Liver (tissue), 3 donors: ENCODE data around the gene MICAL3.

Experiments used
- NR2F2 ChIP-seq: IDR thresholded peaks from 2 replicates; pipeline ENCODE4 v1.6.1; 2016; ENCODE audit warnings: antibody characterized with exemption
- RAD21 ChIP-seq, 2 donors: IDR thresholded peaks; 2 replicates each; pipeline ENCODE4 v1.6.1; 2016; ENCODE audit warnings: antibody characterized with exemption in 2 of 2, mild to moderate bottlenecking in 2 of 2
- RXRA ChIP-seq, 2 donors: IDR thresholded peaks; 2 replicates each; pipeline ENCODE4 v1.6.1; 2017 to 2018; ENCODE audit warnings: antibody characterized with exemption in 2 of 2, mild to moderate bottlenecking in 1 of 2
- TAF1 ChIP-seq: conservative IDR thresholded peaks from 2 replicates; pipeline ENCODE4 v1.6.1; 2016; ENCODE audit warnings: antibody characterized with exemption, mild to moderate bottlenecking
- YY1 ChIP-seq: IDR thresholded peaks from 2 replicates; pipeline ENCODE4 v1.6.1; 2016; ENCODE audit warnings: antibody characterized with exemption, mild to moderate bottlenecking
- TF ChIP-seq, protein P1 (sequence below): IDR thresholded peaks from 2 replicates; pipeline ENCODE4 v1.6.1; 2016; ENCODE audit warnings: antibody characterized with exemption
- TF ChIP-seq, protein P2 (sequence below): fragments of 150-350 bp; IDR thresholded peaks from 2 replicates; pipeline ENCODE4 v1.5.1; 2017; ENCODE audit warnings: improper control_type of control experiment, low read depth, low read length; ENCODE audit not compliant: missing input control
- TF ChIP-seq, protein P3 (sequence below): IDR thresholded peaks from 2 replicates; pipeline ENCODE4 v1.6.1; 2016; ENCODE audit warnings: antibody characterized with exemption
- TF ChIP-seq, protein P4 (sequence below): IDR thresholded peaks from 2 replicates; pipeline ENCODE4 v1.6.1; 2016; ENCODE audit warnings: antibody characterized with exemption, mild to moderate bottlenecking
- TF ChIP-seq, protein P5 (sequence below): IDR thresholded peaks from 2 replicates; pipeline ENCODE4 v1.6.1; 2016; ENCODE audit warnings: antibody characterized with exemption
- donor health status: healthy.
- donor health status: healthy.

DNA sequence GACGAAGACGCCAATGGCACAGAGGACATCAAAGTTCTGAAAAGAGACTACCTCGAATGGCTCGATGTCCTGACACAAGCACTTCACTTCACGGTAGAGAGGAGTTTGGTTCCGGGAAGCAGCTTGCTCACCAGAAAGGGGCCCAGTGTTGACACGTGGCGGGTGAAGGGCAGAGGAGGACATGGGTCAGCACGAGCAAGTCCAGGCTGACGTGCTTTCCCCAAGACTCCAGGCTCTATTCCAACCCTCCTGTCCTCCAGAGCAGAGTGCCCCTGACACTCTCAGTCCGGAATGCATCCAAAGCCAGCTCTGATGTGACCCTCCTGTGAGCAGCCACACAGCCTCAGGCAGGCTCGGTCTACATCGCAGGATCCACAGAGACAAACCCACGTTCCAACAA, 172.6 kb downstream of the MICAL3 start:
- TF ChIP-seq, protein P1, sequence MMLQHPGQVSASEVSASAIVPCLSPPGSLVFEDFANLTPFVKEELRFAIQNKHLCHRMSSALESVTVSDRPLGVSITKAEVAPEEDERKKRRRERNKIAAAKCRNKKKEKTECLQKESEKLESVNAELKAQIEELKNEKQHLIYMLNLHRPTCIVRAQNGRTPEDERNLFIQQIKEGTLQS, result no peak
- TF ChIP-seq, protein P2, sequence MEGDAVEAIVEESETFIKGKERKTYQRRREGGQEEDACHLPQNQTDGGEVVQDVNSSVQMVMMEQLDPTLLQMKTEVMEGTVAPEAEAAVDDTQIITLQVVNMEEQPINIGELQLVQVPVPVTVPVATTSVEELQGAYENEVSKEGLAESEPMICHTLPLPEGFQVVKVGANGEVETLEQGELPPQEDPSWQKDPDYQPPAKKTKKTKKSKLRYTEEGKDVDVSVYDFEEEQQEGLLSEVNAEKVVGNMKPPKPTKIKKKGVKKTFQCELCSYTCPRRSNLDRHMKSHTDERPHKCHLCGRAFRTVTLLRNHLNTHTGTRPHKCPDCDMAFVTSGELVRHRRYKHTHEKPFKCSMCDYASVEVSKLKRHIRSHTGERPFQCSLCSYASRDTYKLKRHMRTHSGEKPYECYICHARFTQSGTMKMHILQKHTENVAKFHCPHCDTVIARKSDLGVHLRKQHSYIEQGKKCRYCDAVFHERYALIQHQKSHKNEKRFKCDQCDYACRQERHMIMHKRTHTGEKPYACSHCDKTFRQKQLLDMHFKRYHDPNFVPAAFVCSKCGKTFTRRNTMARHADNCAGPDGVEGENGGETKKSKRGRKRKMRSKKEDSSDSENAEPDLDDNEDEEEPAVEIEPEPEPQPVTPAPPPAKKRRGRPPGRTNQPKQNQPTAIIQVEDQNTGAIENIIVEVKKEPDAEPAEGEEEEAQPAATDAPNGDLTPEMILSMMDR, result no peak
- TF ChIP-seq, protein P3, sequence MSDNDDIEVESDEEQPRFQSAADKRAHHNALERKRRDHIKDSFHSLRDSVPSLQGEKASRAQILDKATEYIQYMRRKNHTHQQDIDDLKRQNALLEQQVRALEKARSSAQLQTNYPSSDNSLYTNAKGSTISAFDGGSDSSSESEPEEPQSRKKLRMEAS, result peak; percentile 99
- TF ChIP-seq RAD21 (IDR thresholded peaks at IDR 0.05) (peak in 1 of 2 donors; percentile 9), YY1 (peak; percentile 41), TAF1 (no peak), RXRA (IDR thresholded peaks at IDR 0.05) (peak; percentile 85 to 95), NR2F2 (no peak)
- TF ChIP-seq, protein P4, sequence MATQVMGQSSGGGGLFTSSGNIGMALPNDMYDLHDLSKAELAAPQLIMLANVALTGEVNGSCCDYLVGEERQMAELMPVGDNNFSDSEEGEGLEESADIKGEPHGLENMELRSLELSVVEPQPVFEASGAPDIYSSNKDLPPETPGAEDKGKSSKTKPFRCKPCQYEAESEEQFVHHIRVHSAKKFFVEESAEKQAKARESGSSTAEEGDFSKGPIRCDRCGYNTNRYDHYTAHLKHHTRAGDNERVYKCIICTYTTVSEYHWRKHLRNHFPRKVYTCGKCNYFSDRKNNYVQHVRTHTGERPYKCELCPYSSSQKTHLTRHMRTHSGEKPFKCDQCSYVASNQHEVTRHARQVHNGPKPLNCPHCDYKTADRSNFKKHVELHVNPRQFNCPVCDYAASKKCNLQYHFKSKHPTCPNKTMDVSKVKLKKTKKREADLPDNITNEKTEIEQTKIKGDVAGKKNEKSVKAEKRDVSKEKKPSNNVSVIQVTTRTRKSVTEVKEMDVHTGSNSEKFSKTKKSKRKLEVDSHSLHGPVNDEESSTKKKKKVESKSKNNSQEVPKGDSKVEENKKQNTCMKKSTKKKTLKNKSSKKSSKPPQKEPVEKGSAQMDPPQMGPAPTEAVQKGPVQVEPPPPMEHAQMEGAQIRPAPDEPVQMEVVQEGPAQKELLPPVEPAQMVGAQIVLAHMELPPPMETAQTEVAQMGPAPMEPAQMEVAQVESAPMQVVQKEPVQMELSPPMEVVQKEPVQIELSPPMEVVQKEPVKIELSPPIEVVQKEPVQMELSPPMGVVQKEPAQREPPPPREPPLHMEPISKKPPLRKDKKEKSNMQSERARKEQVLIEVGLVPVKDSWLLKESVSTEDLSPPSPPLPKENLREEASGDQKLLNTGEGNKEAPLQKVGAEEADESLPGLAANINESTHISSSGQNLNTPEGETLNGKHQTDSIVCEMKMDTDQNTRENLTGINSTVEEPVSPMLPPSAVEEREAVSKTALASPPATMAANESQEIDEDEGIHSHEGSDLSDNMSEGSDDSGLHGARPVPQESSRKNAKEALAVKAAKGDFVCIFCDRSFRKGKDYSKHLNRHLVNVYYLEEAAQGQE, result peak; percentile 67
- TF ChIP-seq, protein P5, sequence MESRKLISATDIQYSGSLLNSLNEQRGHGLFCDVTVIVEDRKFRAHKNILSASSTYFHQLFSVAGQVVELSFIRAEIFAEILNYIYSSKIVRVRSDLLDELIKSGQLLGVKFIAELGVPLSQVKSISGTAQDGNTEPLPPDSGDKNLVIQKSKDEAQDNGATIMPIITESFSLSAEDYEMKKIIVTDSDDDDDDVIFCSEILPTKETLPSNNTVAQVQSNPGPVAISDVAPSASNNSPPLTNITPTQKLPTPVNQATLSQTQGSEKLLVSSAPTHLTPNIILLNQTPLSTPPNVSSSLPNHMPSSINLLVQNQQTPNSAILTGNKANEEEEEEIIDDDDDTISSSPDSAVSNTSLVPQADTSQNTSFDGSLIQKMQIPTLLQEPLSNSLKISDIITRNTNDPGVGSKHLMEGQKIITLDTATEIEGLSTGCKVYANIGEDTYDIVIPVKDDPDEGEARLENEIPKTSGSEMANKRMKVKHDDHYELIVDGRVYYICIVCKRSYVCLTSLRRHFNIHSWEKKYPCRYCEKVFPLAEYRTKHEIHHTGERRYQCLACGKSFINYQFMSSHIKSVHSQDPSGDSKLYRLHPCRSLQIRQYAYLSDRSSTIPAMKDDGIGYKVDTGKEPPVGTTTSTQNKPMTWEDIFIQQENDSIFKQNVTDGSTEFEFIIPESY, result no peak
